Dendritic cell treated with granulocyte-macrophage colony-stimulating factor and Interleukin-4, amounts not matched to agents 40 ng/mL and 50 ng/mL, for 4 days (primary cell): ENCODE results near the gene BBS9.
"Not testable (repeated sequence)": the region's sequence is repeated elsewhere in the genome, so short reads cannot be mapped to it uniquely, and the experiment has no call there.

Experiments used
- H3K27ac Mint-ChIP-seq: one replicate; pipeline ENCODE4 v1.8.0; 2022; ENCODE audit warnings: mild to moderate bottlenecking, mixed read lengths
- H3K27me3 Mint-ChIP-seq: one replicate; pipeline ENCODE4 v1.8.0; 2022; ENCODE audit warnings: mild to moderate bottlenecking, mixed read lengths
- H3K36me3 Mint-ChIP-seq: one replicate; pipeline ENCODE4 v1.8.0; 2022; ENCODE audit warnings: low read depth, mixed read lengths
- H3K4me1 Mint-ChIP-seq: one replicate; pipeline ENCODE4 v1.8.0; 2022; ENCODE audit warnings: low read depth, mixed read lengths
- H3K4me3 Mint-ChIP-seq: one replicate; pipeline ENCODE4 v1.8.0; 2022; ENCODE audit warnings: mild to moderate bottlenecking, moderate library complexity, mixed read lengths
- H3K9me3 Mint-ChIP-seq: one replicate; pipeline ENCODE4 v1.8.0; 2022; ENCODE audit warnings: mixed read lengths
- intact Hi-C: fragments of 100-400 bp; cut with micrococcal nuclease; formaldehyde crosslinking; loops from one replicate; pipeline ENCODE4 v1.15.0; 2022

Gene BBS9

DNA sequence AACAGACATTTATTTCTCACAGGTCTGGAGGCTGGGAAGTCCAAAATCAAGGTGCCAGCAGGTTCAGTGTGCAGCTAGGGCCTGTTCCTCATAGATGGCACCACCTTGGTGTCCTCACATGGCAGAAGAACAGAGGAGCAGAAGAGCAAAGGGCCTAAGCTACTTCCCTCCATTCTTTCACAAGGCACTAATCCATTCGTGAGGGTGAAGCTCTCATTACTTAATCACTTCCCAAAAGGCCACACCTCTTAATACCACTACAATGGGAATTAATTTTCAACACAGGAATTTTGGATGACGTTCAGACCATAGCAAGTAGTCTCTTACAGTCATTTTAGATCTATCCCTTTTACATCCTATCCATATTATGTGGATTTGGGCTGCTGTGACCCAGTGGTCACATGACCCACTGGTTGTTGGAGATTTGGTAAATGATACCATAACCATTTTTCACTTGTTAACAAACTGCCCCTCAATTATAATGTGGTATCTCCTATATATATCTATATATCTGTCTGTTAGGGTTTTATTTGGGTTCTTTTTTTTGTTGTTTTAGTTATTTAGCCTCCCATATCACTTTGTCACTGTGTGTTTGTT lies 63.4 kb downstream of the BBS9 start:
- H3K9me3 Mint-ChIP-seq: no peaks in the 10 kb centered on the region
- no peaks in the 10 kb centered on the region for H3K36me3 Mint-ChIP-seq
- intact Hi-C loops: no loop called here
- no peak overlapping the region for H3K4me3 Mint-ChIP-seq
- no peak overlapping the region for H3K27ac Mint-ChIP-seq
- no peaks in the 10 kb centered on the region for H3K27me3 Mint-ChIP-seq
- peaks cover 16% of the 10 kb centered on the region for H3K4me1 Mint-ChIP-seq

DNA sequence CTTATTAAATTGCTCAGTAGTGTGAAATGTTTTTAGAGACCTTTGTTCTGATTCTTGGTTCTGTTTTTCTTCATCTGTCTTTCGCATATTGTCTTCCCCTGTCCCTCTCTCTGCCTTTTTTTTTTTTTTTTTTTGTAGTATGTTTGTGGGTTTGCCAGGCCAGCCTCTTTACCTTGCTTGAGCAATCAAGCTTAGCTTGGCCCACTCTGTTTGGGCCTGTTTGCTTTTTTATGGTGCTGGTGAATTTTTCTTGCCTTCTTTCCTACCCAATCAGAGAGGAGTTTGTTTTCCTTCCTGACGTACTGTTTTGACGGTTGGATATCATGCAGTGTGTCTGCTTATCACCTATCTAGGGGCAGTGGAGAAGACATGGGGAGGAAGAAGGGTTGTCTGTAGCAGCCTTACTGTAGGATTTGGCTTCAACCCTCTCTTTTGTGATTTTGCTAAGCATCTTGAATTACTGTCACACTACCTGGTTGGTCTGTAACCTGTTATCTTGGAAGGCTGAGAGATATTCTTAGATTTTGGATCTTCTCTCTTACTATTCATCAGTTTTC lies 64.0 kb downstream of the BBS9 start:
- Mint-ChIP-seq H3K4me3 (no peak overlapping the region), H3K27me3 (no peaks in the 10 kb centered on the region), H3K4me1 (peaks cover 16% of the 10 kb centered on the region), H3K9me3 (no peaks in the 10 kb centered on the region), H3K36me3 (no peaks in the 10 kb centered on the region), H3K27ac (no peak overlapping the region)
- intact Hi-C loops: no loop called here

DNA sequence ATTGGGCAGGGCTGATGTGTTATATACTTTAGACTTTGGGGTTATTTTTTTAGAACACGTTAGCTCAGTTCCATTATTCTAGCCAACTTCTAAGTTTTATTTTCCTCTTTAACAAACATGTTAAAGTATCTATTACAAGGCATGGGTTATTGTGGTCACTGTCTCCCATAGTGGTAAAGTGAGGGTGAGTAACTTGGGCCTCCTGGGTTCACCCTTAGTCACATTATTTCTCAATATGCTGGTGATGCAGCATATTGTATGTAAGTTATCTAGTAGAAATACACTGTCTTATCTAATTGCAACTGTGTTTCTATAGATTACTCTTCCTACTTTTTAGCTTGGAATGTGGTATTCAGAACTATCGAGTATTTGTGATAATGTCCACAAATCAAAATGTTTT lies 65.9 kb downstream of the BBS9 start:
- Mint-ChIP-seq H3K4me3 (no peak overlapping the region), H3K9me3 (no peaks in the 10 kb centered on the region), H3K27ac (no peak overlapping the region), H3K27me3 (no peaks in the 10 kb centered on the region), H3K36me3 (no peaks in the 10 kb centered on the region), H3K4me1 (peaks cover 15% of the 10 kb centered on the region)
- intact Hi-C loops: no loop called here

DNA sequence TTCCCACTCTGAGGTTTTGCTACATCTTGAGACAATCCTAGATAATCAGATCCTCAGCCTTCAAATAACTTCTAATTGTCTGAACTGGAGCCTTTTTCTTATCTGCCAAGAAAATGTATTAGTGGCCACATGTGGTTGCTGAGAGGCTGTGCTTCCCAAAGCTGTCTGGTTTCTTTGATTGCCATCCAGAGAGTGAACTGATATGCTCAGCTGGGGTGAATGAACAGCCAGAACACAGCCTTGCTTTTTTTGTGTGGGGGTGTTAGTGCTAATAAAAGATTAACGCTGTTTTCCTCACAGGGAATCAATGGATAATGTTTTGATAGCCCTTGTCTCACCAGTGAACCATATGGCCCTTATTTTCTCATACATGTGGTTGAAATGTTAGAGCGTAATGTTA lies 66.9 kb downstream of the BBS9 start:
- Mint-ChIP-seq H3K9me3 (no peaks in the 10 kb centered on the region), H3K4me1 (peaks cover 11% of the 10 kb centered on the region), H3K4me3 (no peak overlapping the region), H3K27me3 (no peaks in the 10 kb centered on the region), H3K27ac (no peak overlapping the region), H3K36me3 (no peaks in the 10 kb centered on the region)
- intact Hi-C loops: no loop called here

GRCh38 chr7:33200282-33200681 lies 70.9 kb downstream of the BBS9 start:
- intact Hi-C loops: no loop called here
- no peaks in the 10 kb centered on the region for H3K27me3 Mint-ChIP-seq
- no peak overlapping the region for H3K27ac Mint-ChIP-seq
- no peaks in the 10 kb centered on the region for H3K9me3 Mint-ChIP-seq
- H3K4me3 Mint-ChIP-seq: no peak overlapping the region
- H3K4me1 Mint-ChIP-seq: no peaks in the 10 kb centered on the region
- H3K36me3 Mint-ChIP-seq: no peaks in the 10 kb centered on the region

DNA sequence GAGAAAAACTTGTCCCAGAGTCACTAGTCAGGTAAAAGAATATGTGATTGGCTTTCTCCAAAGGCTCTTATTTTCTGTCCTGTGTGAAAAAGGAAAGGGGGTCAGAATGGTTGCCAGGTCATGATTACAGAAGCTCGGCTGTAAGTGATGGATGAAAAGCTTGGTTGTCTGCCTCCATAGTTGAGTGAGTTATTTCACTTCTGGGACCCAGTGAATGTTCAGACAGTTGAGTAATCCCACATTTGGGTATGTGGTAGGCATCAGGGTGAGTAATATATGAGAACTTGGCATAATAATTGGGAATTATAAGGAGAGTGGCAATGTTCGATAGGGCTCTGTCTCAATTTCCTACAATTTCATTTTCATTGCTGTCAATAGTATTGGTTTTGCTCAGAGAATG lies 72.5 kb downstream of the BBS9 start:
- Mint-ChIP-seq H3K27me3 (no peaks in the 10 kb centered on the region), H3K9me3 (no peaks in the 10 kb centered on the region), H3K4me3 (no peak overlapping the region), H3K27ac (no peak overlapping the region), H3K36me3 (no peaks in the 10 kb centered on the region), H3K4me1 (no peaks in the 10 kb centered on the region)
- intact Hi-C loops: no loop called here

GRCh38 chr7:33210958-33211357 lies 81.6 kb downstream of the BBS9 start:
- Mint-ChIP-seq H3K27ac (no peak overlapping the region), H3K4me1 (no peaks in the 10 kb centered on the region), H3K27me3 (no peaks in the 10 kb centered on the region), H3K36me3 (no peaks in the 10 kb centered on the region), H3K4me3 (no peak overlapping the region), H3K9me3 (peaks cover 42% of the 10 kb centered on the region)
- intact Hi-C loops: no loop called here

- no peaks in the 10 kb centered on the region for H3K27me3 Mint-ChIP-seq
- intact Hi-C loops: no loop called here
- no peaks in the 10 kb centered on the region for H3K36me3 Mint-ChIP-seq
- peaks cover 42% of the 10 kb centered on the region for H3K9me3 Mint-ChIP-seq
- no peak overlapping the region for H3K4me3 Mint-ChIP-seq
- no peak overlapping the region for H3K27ac Mint-ChIP-seq
- H3K4me1 Mint-ChIP-seq: no peaks in the 10 kb centered on the region
Observed at GRCh38 chr7:33212144-33212543, 82.8 kb downstream of the BBS9 start.

GRCh38 chr7:33215992-33216391 lies 86.6 kb downstream of the BBS9 start:
- H3K4me1 Mint-ChIP-seq: no peaks in the 10 kb centered on the region
- intact Hi-C loops: no loop called here
- H3K36me3 Mint-ChIP-seq: no peaks in the 10 kb centered on the region

DNA sequence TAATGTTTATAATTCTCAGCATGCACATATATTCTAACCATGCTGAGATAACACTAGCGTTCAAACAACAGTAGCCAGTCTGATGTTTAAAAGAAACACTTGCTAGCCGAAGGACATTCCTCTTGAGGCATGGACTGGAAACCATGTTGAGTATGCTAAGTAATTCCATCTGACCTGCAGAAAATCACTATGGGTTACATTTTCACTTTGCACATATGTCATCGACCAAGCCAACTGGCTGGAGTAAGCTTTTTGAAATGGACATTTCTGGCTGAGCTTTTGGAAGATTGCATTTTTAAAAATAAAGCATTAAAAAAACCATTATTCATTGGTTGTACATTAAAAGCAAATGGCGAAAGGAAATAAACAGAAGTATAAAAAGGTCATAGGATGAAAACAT lies 88.2 kb downstream of the BBS9 start:
- intact Hi-C loops: no loop called here
- H3K9me3 Mint-ChIP-seq: peaks cover 8% of the 10 kb centered on the region
- no peak overlapping the region for H3K27ac Mint-ChIP-seq
- no peak overlapping the region for H3K4me3 Mint-ChIP-seq
- no peaks in the 10 kb centered on the region for H3K27me3 Mint-ChIP-seq
- H3K36me3 Mint-ChIP-seq: no peaks in the 10 kb centered on the region
- no peaks in the 10 kb centered on the region for H3K4me1 Mint-ChIP-seq

More at GRCh38 chr7:33215992-33216391, 86.6 kb downstream of the BBS9 start:
- Mint-ChIP-seq H3K4me3 (no peak overlapping the region), H3K9me3 (peaks cover 24% of the 10 kb centered on the region), H3K27ac (no peak overlapping the region), H3K27me3 (no peaks in the 10 kb centered on the region)

- intact Hi-C loops, H3K27ac Mint-ChIP-seq, H3K9me3 Mint-ChIP-seq, H3K4me3 Mint-ChIP-seq, H3K36me3 Mint-ChIP-seq, H3K27me3 Mint-ChIP-seq, H3K4me1 Mint-ChIP-seq: not testable (repeated sequence)
Observed at GRCh38 chr7:33218841-33219535, 89.6 kb downstream of the BBS9 start.

DNA sequence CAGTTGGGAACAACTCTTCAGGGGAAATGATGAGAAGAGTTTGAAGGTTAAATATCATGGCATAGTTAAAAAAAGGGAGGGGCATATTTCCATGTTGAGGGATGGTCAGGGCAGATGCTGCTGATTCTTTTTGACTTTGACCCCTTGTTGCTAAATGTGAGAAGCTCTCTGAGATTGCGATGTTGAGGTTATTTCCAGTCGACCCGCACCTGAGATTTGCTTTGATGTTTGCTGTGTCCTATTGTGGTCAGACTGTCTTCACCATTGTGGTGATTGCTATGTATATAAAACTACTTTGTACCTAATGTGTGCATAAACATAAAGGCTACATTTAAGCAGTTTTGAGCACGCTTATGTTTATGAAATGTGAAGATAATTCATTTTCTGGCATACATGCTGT lies 90.9 kb downstream of the BBS9 start:
- H3K27me3 Mint-ChIP-seq: no peaks in the 10 kb centered on the region
- H3K27ac Mint-ChIP-seq: no peak overlapping the region
- intact Hi-C loops: no loop called here
- no peaks in the 10 kb centered on the region for H3K36me3 Mint-ChIP-seq
- no peaks in the 10 kb centered on the region for H3K4me1 Mint-ChIP-seq
- no peak overlapping the region for H3K4me3 Mint-ChIP-seq
- H3K9me3 Mint-ChIP-seq: no peaks in the 10 kb centered on the region

GRCh38 chr7:33221390-33221789 lies 92.0 kb downstream of the BBS9 start:
- no peak overlapping the region for H3K27ac Mint-ChIP-seq
- no peaks in the 10 kb centered on the region for H3K4me1 Mint-ChIP-seq
- H3K36me3 Mint-ChIP-seq: no peaks in the 10 kb centered on the region
- no peak overlapping the region for H3K4me3 Mint-ChIP-seq
- no peaks in the 10 kb centered on the region for H3K9me3 Mint-ChIP-seq
- intact Hi-C loops: no loop called here
- no peaks in the 10 kb centered on the region for H3K27me3 Mint-ChIP-seq

GRCh38 chr7:33232632-33233145 lies 103.3 kb downstream of the BBS9 start:
- Mint-ChIP-seq H3K9me3 (no peaks in the 10 kb centered on the region), H3K4me3 (no peak overlapping the region), H3K4me1 (no peaks in the 10 kb centered on the region), H3K27ac (no peak overlapping the region), H3K27me3 (no peaks in the 10 kb centered on the region), H3K36me3 (no peaks in the 10 kb centered on the region)
- intact Hi-C loops: no loop called here
